ENCODE measurements around the gene POU2AF1.

GRCh38 chr11:111395081-111395480 lies 16.0 kb upstream of the POU2AF1 start:
- TF ChIP-seq, protein P1, sequence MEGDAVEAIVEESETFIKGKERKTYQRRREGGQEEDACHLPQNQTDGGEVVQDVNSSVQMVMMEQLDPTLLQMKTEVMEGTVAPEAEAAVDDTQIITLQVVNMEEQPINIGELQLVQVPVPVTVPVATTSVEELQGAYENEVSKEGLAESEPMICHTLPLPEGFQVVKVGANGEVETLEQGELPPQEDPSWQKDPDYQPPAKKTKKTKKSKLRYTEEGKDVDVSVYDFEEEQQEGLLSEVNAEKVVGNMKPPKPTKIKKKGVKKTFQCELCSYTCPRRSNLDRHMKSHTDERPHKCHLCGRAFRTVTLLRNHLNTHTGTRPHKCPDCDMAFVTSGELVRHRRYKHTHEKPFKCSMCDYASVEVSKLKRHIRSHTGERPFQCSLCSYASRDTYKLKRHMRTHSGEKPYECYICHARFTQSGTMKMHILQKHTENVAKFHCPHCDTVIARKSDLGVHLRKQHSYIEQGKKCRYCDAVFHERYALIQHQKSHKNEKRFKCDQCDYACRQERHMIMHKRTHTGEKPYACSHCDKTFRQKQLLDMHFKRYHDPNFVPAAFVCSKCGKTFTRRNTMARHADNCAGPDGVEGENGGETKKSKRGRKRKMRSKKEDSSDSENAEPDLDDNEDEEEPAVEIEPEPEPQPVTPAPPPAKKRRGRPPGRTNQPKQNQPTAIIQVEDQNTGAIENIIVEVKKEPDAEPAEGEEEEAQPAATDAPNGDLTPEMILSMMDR (IDR thresholded peaks at IDR 0.05): no peak
- no peak for TF ChIP-seq POLR2A (IDR thresholded peaks at IDR 0.05)

All from esophagus squamous epithelium (tissue), 4 donors.